Left ventricle myocardium superior (tissue), 1 donor: ENCODE results near the gene DTX4. TPM values are rescaled to one million over a fixed set of nuclear protein-coding genes. Genes with fewer than 3 reads are reported as not detected.

Source experiments
- ATAC-seq: fragments of 200-7000 bp; cut with Tn5 transposase; one replicate; pipeline ENCODE4 v1.9.1; 2020; ENCODE audit warnings: mild to moderate bottlenecking, moderate library complexity
- DNase-seq: peaks from one replicate; pipeline ENCODE4 v3.0.0-alpha.2; 2020
- intact Hi-C: fragments of 100-400 bp; cut with micrococcal nuclease; formaldehyde crosslinking; loops from one replicate; pipeline ENCODE4 v1.11.0; 2022
- total RNA-seq: library from RNA; stranded (reverse); fragmentation: NEBNext Ultra II Directional; extraction: Animal tissue kit (Norgen Biotek cat#: 25700); gene quantifications from one replicate; pipeline ENCODE4 v1.2.1, GENCODE V29; 2021
- donor health status: DM: no; HTN: yes; CAD: no; lungs with severe emphysema.

DTX4 gene
- total RNA-seq, 1 donor from 2014 or later: 2.6 TPM

- intact Hi-C loops: no loop called here
- DNase-seq: no peak
- no peak for ATAC-seq
Measured at GRCh38 chr11:59253001-59253400, 81.1 kb downstream of the DTX4 start.

DNA sequence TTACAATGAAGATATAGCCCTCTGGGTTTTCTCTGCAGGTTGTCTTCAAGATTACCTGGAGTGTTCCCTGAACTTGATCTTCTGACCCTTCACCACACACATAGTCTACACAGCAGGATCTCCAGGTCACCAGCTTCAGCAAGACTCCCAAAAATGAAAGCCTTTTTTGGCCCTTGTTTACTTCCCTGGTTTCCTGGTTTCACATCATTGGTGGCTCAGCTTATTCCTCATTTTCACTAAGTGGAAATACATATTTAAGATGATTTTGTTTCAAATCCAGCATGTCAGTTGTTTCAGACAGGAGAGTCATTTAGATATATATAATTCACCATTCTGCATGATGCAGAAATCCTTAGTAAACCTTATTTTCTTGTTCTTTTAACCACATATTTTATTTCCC is 82.4 kb downstream of the DTX4 start:
- DNase-seq: no peak
- ATAC-seq: no peak
- intact Hi-C loops: no loop called here

- no peak for DNase-seq
- no peak for ATAC-seq
- intact Hi-C loops: no loop called here
Measured at GRCh38 chr11:59255281-59255680, 83.3 kb downstream of the DTX4 start.

Other genes starting within 250 kb of the DTX4 start
- not detected for gene GLYATL1, start 232.6 kb upstream of the DTX4 start, total RNA-seq
- gene GLYATL1B, start 85.8 kb upstream of the DTX4 start, total RNA-seq: not detected
- gene FAM111B, start 64.9 kb upstream of the DTX4 start, total RNA-seq: 0.84 TPM
- 8.4 TPM for gene FAM111A, start 29.3 kb upstream of the DTX4 start, total RNA-seq
- 13.6 TPM for gene MPEG1, start 40.8 kb downstream of the DTX4 start, total RNA-seq
- not detected for gene OR5AN1, start 186.8 kb downstream of the DTX4 start, total RNA-seq